Measurements from ENCODE around the gene TEX48.

Gene TEX48, protein sequence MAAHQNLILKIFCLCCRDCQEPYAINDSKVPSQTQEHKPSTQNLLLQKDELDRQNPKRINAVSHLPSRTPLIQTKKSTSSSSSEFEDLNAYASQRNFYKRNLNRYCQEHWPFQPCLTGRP

DNA sequence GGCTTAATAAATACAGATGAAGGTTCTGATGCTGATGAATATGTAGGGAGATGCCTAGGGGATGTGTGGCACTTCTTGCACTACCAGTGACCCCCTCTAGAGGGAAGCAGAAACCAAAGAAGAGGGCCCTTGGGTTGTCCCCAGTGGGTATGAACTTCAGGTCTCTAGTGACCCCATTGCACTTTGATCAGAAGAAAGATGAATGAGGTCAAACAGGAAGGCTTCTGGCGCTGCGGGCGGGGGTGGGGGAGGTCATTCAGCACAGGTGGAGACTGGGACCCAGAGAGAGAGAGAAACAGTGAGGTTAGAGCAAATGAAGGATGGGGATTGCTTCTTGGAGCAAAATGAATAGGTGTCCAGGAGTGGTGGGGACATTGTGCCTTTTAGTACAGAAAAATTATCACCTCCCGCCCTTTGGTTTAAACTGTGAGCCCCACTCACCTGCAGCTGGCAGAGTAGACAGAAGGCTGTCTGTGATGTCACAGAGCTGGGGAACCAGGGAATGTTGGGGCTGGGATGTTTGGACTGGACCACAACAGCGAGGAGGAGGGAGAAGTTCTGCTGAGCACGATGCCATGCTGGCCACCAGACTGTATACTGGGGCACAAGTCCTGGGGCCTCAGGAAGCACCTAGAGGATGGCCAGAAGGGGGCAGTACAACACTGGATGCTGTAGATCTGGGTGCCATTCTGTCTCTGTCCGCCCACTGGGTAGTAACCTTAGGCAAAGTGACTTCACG, at the start of gene TEX48:
Gene TEX48 (minus strand): TSS at position 599 of the 739 bp plus-strand sequence. CDS start 10,469 bp downstream, outside the sequence.
- peak; percentile 43 to 53 for DNase-seq (ENCODE audit: low read depth in 1 of 2, low spot score in 1 of 2)

GRCh38 chr9:114731701-114732100, 49.7 kb upstream of the TEX48 start:
- no peak for DNase-seq (ENCODE audit: low read depth in 1 of 2, low spot score in 1 of 2)

- no peak for DNase-seq (ENCODE audit: low read depth in 1 of 2, low spot score in 1 of 2)
Observed at GRCh38 chr9:114729706-114730105, 47.7 kb upstream of the TEX48 start.

- DNase-seq (ENCODE audit: low read depth in 1 of 2, low spot score in 1 of 2): no peak
Observed at GRCh38 chr9:114725930-114726329, 43.9 kb upstream of the TEX48 start.

- DNase-seq (ENCODE audit: low read depth in 1 of 2, low spot score in 1 of 2): no peak
Observed at GRCh38 chr9:114724744-114725143, 42.8 kb upstream of the TEX48 start.

DNA sequence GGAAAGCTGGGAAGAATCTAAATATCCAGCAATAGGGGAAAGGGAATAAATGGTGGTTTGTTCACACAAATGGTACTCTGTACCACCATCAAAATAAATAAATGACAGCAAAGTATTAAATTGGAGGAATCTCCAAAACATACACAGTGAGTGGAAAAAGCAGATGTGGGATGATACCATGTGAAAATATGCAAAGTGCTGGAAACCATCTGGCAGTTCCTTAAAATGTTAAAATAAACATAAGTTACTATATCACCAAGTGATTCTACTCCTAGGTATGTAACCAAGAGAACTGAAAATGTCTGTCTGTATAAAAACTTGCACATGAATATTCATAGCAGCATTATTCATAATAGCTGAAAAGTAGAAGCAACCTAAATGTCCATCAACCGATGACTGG, 41.9 kb upstream of the TEX48 start:
- no peak for DNase-seq (ENCODE audit: low read depth in 1 of 2, low spot score in 1 of 2)

- no peak for DNase-seq (ENCODE audit: low read depth in 1 of 2, low spot score in 1 of 2)
Observed at GRCh38 chr9:114722937-114723620, 41.1 kb upstream of the TEX48 start.

GRCh38 chr9:114722081-114722621, 40.2 kb upstream of the TEX48 start:
- DNase-seq (ENCODE audit: low read depth in 1 of 2, low spot score in 1 of 2): no peak

GRCh38 chr9:114721491-114722079, 39.6 kb upstream of the TEX48 start:
- no peak for DNase-seq (ENCODE audit: low read depth in 1 of 2, low spot score in 1 of 2)

DNA sequence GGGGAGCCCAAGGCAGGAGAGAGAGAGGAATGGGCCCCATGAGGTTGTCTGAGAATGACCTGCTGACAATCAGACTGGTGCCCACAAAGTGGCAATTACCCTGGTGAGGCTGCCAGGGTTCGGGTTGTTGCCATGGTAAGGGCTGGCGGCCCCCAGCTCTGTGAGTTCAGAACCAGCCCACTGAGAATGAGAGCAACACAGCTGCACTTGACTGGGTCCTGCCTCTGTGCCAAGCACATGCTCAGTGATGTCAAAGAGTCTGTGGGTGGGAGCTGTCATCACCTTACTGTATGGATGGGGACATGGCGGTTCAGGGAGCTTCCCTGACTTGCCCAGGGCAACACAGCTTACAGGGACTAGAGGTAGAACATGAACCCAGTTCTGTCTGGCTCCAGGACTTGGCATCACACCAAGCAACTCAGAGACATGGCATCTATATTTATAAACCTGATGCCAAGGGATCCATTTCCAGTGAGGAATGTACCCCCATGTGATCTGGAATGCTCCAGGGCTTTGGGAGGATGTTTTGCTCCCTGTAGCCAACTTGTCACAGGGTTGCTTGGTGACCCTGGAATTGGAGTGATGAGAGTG, 38.2 kb upstream of the TEX48 start:
- no peak for DNase-seq (ENCODE audit: low read depth in 1 of 2, low spot score in 1 of 2)

- DNase-seq (ENCODE audit: low read depth in 1 of 2, low spot score in 1 of 2): no peak
Observed at GRCh38 chr9:114719290-114719689, 37.3 kb upstream of the TEX48 start.

DNA sequence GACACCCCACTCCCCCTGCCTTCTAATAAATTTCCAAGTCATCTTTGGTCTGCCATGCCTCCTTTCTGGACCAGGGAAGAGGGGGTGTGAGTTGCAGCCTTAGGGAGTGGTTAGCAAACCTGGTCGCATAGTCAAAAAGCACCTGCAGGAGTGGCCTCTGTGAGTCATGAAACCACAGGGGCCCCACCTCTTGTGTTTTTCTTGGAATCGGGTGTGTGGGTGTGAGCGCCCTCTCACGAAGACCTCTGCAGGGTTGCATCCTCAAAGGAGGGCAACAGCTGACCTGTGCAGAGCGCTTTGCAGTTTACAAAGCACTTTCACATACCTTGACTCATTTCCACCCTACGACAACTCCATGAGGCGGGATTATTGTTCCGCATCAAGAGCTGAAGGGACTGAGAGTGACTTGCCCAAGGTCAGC, 36.8 kb upstream of the TEX48 start:
- peak; percentile 65 to 70 for DNase-seq (ENCODE audit: low read depth in 1 of 2, low spot score in 1 of 2)

DNA sequence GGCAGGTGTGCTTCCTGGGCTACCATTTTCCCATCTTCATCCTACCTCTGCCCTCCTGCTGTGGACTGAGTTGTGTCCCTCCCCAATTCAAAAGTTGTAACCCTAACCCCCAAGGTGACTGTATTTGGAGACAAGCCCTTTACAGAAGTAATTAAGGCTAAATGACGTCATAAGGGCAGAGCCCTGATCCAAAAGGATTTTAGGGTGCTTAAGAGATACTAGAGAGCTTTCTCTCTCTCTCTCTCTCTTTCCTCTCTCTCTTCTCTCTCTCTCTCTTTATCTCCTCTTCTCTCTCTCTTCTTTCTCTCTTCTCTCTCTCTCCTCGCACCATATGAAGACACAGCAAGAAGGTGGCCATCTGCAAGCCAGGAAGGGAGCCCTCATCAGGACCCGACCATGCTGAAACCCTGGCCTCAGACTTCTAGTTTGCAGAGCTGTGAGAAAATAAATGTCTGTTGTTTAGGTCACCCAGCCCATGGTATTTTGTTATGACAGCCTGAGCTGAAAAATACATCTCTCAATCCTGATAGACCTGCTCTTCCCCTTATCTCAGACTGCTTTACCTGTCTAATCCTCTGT, 36.0 kb upstream of the TEX48 start:
- no peak for DNase-seq (ENCODE audit: low read depth in 1 of 2, low spot score in 1 of 2)

GRCh38 chr9:114709636-114710035, 27.6 kb upstream of the TEX48 start:
- no peak for DNase-seq (ENCODE audit: low read depth in 1 of 2, low spot score in 1 of 2)

- no peak for DNase-seq (ENCODE audit: low read depth in 1 of 2, low spot score in 1 of 2)
Observed at GRCh38 chr9:114706711-114707110, 24.7 kb upstream of the TEX48 start.

DNA sequence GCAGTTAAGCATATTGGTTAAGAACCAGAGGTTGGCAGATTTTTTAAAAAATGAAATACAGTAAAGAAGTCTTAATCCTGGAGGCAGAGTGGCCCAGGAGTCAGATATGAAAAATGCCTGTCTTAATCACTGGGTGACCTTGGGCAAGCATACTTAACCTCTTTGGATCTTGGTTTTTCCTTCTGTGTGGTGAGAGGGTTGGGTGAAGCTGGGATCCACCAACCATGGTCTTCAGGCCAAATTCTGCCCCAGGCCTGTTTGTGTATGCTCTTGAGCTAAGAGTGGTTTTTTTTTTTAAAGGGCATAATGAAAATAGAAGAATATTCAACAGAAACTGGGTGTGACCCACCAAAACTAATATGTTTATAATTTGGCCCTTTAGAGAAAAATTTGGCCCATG, 20.0 kb upstream of the TEX48 start:
- DNase-seq (ENCODE audit: low read depth in 1 of 2, low spot score in 1 of 2): no peak

DNA sequence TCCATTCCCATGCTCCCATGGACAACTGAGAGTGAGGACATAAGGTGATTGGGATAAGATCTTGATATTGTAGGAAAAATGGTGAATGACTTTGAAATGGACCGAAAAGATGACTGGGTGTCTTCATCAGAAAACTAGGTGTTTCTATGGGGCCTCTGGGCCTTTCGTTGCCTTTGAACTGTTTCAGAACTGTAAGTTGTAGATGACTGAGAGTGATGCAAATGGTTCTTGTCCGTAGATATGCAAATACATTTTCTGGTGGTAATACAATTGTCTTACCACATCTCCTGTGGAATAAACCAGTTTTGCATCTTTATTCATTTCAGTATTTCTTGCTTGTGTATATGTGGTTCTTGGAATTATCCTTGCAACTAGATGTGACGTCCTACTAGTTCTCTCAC, 16.0 kb upstream of the TEX48 start:
- no peak for DNase-seq (ENCODE audit: low read depth in 1 of 2, low spot score in 1 of 2)

GRCh38 chr9:114696814-114697544, 15.0 kb upstream of the TEX48 start:
- DNase-seq (ENCODE audit: low read depth in 1 of 2, low spot score in 1 of 2): no peak

DNA sequence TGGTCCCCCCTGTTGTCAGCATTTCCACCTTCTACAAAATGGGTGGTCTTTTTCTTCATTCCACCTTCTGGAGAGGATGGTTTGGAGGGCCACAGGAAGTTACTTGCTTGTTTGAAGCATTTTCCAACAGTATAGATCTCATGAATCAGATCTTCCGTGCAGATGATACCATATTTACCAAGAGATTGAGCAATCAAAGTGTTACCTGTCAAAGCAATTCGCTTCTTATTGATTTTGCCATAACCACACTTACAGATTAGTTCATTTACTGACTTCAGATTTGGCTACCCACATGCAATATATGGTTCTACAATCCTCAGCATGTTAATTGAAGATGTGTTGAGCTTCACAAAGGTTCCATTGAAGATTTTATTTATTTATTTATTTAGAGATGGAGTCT, 14.0 kb upstream of the TEX48 start:
- DNase-seq (ENCODE audit: low read depth in 1 of 2, low spot score in 1 of 2): no peak

- no peak for DNase-seq (ENCODE audit: low read depth in 1 of 2, low spot score in 1 of 2)
Observed at GRCh38 chr9:114694719-114695269, 12.8 kb upstream of the TEX48 start.
